NB4 (cell line): ENCODE data around the gene NEFH.
A peak's percentile ranks its signal among the peaks of the same experiment; 100 is the strongest.

Experiments
- DNase-seq: peaks from one replicate; pipeline ENCODE4 v3.0.0; 2010; ENCODE audit warnings: low read depth
- H3K4me3 ChIP-seq: one replicate; pipeline ENCODE4 v1.5.1; 2011; ENCODE audit warnings: mild to moderate bottlenecking, low read depth, low read length, moderate library complexity
- MYC ChIP-seq: IDR thresholded peaks from 2 replicates; pipeline ENCODE4 v1.6.1; 2011; ENCODE audit warnings: low read depth, low read length
- POLR2A ChIP-seq: IDR thresholded peaks from 2 replicates; pipeline ENCODE4 v1.6.1; 2011; ENCODE audit warnings: mild to moderate bottlenecking; ENCODE audit not compliant: insufficient read length; ENCODE audit errors: extremely low read depth
- TF ChIP-seq, protein P1 (sequence below): IDR thresholded peaks from one replicate; pipeline ENCODE4 v1.5.1; 2012; ENCODE audit warnings: low read depth, low read length
- TF ChIP-seq, protein P2 (sequence below): IDR thresholded peaks from 2 replicates; pipeline ENCODE4 v1.6.1; 2011; ENCODE audit warnings: low read depth, low read length

NEFH gene

DNA sequence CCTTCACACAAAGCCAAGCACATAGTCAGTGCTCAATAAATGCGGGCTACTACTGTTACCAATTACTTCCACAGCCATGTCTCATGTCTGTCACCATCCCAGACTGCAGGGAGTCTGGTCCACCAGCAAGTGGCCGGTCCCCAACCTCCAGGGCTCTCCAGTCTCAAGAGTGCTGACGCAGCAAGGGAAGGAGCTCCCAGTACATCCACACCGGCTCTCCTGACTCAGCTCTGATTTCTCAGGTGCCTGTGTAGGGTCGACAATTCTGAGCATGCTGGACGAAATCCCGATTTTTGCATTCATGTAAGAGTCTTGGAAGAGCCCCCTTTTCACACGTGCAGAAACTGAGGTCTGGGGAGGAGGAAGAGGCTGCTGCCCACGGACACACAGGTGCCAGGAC is 10.3 kb upstream of the NEFH start:
- TF ChIP-seq, protein P1, sequence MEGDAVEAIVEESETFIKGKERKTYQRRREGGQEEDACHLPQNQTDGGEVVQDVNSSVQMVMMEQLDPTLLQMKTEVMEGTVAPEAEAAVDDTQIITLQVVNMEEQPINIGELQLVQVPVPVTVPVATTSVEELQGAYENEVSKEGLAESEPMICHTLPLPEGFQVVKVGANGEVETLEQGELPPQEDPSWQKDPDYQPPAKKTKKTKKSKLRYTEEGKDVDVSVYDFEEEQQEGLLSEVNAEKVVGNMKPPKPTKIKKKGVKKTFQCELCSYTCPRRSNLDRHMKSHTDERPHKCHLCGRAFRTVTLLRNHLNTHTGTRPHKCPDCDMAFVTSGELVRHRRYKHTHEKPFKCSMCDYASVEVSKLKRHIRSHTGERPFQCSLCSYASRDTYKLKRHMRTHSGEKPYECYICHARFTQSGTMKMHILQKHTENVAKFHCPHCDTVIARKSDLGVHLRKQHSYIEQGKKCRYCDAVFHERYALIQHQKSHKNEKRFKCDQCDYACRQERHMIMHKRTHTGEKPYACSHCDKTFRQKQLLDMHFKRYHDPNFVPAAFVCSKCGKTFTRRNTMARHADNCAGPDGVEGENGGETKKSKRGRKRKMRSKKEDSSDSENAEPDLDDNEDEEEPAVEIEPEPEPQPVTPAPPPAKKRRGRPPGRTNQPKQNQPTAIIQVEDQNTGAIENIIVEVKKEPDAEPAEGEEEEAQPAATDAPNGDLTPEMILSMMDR = no peak
- TF ChIP-seq, protein P2, sequence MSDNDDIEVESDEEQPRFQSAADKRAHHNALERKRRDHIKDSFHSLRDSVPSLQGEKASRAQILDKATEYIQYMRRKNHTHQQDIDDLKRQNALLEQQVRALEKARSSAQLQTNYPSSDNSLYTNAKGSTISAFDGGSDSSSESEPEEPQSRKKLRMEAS = no peak
- TF ChIP-seq MYC (no peak), POLR2A (no peak)
- no peak for DNase-seq

DNA sequence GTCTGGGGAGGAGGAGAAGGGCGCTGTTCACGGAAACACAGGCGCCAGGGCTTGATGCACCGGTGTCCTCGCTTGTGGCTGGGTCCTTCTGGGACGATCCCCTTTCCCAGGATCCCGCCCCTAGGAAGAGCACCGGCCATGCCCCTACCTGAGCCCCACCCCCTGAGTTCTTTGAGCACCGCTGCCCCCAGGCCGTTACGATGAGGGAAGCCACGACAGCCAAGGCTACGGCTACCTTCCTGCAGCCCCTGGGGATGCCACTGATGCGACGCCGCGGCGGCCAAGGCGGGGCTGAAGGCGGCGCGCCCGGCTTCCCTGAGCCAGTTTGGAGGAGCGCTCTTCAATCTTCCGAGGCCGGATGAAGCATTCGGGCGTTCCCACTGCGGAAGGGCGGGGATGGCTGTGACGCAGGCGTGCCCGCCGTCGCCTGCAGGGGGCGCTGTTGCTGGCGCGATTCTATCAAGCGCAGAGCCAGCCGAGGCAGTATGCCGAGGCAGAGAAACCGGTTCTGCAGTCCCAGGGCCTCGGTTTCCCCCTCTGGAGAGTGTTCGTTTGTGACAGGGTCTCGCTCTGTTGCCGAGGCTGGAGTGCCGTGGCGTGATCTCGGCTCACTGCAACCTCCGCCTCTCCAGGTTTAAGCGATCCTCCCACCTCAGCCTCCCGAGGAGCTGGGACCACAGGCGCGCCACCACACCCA is 9.7 kb upstream of the NEFH start:
- no peak overlapping the region for H3K4me3 ChIP-seq
- TF ChIP-seq, protein P2 = 0 out of 2 replicates have a peak, but pooled peaks have one; percentile 17
- no peak for TF ChIP-seq POLR2A
- no peak for TF ChIP-seq MYC
- TF ChIP-seq, protein P1 = peak; percentile 89
- peak; percentile 81 for DNase-seq

More for the DNA sequence above, 10.3 kb upstream of the NEFH start:
- H3K4me3 ChIP-seq = no peak overlapping the region

DNA sequence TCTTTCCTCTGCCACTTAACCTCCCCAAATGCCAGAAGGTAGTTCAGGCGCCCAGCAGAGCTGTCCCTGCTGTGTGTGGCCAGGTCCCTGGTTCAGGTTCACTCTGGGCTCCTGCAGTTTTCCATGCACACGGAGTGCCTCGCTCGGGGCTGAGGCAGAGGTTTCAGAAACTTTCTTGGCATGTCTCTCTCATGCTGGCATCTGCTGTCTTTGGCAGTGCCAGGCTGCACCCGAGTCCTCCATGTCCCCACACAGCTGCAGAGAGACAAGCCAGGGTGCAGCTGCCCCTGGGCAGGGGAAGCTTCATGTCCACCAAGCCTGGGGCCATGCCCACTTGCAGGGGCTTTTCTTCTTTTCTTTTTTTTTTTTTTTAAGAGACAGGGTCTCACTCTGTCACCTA is 7.0 kb upstream of the NEFH start:
- peak; percentile 32 for DNase-seq
- H3K4me3 ChIP-seq = no peak overlapping the region
- no peak for TF ChIP-seq MYC
- TF ChIP-seq, protein P1 = no peak
- TF ChIP-seq, protein P2 = no peak
- no peak for TF ChIP-seq POLR2A

DNA sequence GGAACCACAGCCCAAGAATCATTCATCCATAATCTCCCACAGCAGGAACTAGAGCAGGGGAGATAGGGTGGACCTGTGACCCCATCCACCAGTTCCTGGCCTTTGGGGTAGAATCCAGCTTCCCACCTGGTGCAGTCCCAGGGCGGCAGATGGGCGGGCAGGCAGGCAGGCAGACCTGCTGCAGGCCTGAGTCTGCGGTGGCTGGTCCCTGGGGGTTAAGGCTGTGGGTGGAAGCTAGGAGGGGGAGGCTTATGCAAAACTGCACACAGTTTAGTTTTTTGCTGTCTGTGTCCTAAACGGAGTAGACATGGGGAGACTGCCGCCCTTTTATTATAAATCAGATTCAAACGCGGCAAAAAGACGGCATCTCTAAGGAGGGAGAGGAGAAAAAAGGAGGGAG is 4.5 kb upstream of the NEFH start:
- peak; percentile 66 for DNase-seq
- TF ChIP-seq MYC (no peak), POLR2A (no peak)
- TF ChIP-seq, protein P1 = no peak
- TF ChIP-seq, protein P2 = no peak
- no peak overlapping the region for H3K4me3 ChIP-seq

DNA sequence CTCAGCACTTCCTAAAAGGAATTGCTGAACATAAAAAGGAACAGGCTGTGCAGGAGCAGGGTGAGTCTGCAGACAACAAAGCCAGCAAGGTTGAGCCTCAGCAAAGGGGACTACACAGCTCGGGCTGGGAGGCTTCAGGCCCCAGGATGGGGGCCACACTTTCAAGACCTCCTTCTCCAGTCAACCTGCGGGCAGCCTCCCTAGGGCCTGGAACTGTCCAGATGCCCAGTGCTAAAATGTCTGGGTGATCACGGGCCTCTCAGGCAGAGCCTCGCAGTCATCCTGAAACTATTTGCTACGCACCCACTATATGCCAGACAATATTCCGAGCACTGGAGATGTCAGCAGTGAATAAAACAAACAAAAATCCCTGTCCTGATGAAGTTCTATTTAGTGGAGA is 3.9 kb upstream of the NEFH start:
- no peak overlapping the region for H3K4me3 ChIP-seq
- TF ChIP-seq, protein P1 = no peak
- DNase-seq = no peak
